Stimulated activated CD8-positive, alpha-beta memory T cell treated with anti-CD3 and anti-CD28 coated beads, Interleukin-4, amount 100 ng/mL, for 48 hours (primary cell): ENCODE results near the gene ZSWIM7.

Experiments
- DNase-seq: peaks from one replicate; pipeline ENCODE4 v3.0.0-alpha.2; 2020

ZSWIM7 gene

DNA sequence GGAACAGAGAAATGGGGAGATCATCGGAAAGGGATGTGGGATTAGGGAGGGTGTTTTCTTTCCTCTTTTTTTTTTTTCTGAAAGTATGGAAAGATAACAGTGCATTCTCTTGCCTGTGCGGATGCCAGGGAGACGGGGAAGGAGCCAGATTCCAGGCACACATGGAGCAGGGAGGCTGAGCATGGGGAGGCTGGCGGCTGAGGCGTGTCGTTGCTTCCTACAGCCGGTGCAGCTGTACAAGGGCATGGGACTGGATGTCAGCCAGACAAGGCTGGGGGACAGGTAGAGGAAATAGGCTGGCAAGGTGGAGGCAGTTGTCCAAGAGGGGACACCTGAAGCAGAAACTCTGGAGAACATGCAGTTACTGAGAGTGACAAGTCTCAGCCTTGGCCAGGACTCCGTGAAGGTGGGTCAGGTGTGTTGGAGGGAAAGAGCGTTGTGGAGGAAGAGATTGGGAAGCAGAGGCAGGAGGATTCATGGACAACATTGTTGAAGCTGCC is 71.2 kb downstream of the ZSWIM7 start:
- DNase-seq = no peak
